ENCODE results near the gene OR5AN1. TPM values are rescaled to one million over a fixed set of nuclear protein-coding genes. Genes with fewer than 3 reads are reported as not detected.

OR5AN1 gene
- total RNA-seq, 2 experiments from 2014 or later: not detected

- no peaks in the 10 kb centered on the region for H4K20me1 ChIP-seq (ENCODE audit: insufficient read depth, low read length)
- DNase-seq (ENCODE audit: low spot score): no peak
- H3K4me2 ChIP-seq (ENCODE audit: low read length): no peak overlapping the region
- TF ChIP-seq EZH2phosphoT487 (IDR thresholded peaks at IDR 0.05; ENCODE audit: borderline replicate concordance, low read depth, low read length): no peak
- TF ChIP-seq CTCF (conservative IDR thresholded peaks at IDR 0.05; ENCODE audit: low read length): no peak
- CTCF ChIA-PET (ENCODE audit: unreplicated experiment): no interaction called here
- no peak overlapping the region for H2AFZ ChIP-seq (ENCODE audit: low read length)
- H3K27ac ChIP-seq (ENCODE audit: low read depth, low read length, poor library complexity, severe bottlenecking): no peak overlapping the region
- H3K9me3 ChIP-seq (ENCODE audit: low read length): no peaks in the 10 kb centered on the region
- no peak overlapping the region for H3K4me3 ChIP-seq (ENCODE audit: low read depth, low read length, poor library complexity, severe bottlenecking)
- POLR2A ChIA-PET: interaction anchor here (0.6 to 1.4 kb wide), 3 partner anchors 32 to 127 kb away, joined by 3 to 4 read pairs (median 3); no protein-coding TSS in a partner anchor
- BruUV-seq (replicated peaks): no TSS peak
- H3K79me2 ChIP-seq (ENCODE audit: insufficient read depth, low read depth, low read length): no peaks in the 10 kb centered on the region
- no peaks in the 10 kb centered on the region for H3K9me2 ChIP-seq (ENCODE audit: insufficient read depth, low read length)
- intact Hi-C loops (cut with micrococcal nuclease; ENCODE audit: unreplicated experiment): no loop called here
- H3K36me3 ChIP-seq (ENCODE audit: insufficient read depth, low read length): no peaks in the 10 kb centered on the region
- no peaks in the 10 kb centered on the region for H3K4me1 ChIP-seq (ENCODE audit: insufficient read depth, low read length, poor library complexity, severe bottlenecking)
These were observed 35.5 kb downstream of the OR5AN1 start for GRCh38 chr11:59394186-59394585.

- Histone ChIP-seq H3K36me3 (ENCODE audit: insufficient read depth, low read length) (no peaks in the 10 kb centered on the region), H3K9me2 (ENCODE audit: insufficient read depth, low read length) (no peaks in the 10 kb centered on the region), H3K4me1 (ENCODE audit: insufficient read depth, low read length, poor library complexity, severe bottlenecking) (no peaks in the 10 kb centered on the region), H3K9me3 (ENCODE audit: low read length) (peaks cover 22% of the 10 kb centered on the region), H3K4me2 (ENCODE audit: low read length) (no peak overlapping the region), H2AFZ (ENCODE audit: low read length) (no peak overlapping the region), H3K27ac (ENCODE audit: low read depth, low read length, poor library complexity, severe bottlenecking) (no peak overlapping the region), H3K79me2 (ENCODE audit: insufficient read depth, low read depth, low read length) (no peaks in the 10 kb centered on the region), H4K20me1 (ENCODE audit: insufficient read depth, low read length) (no peaks in the 10 kb centered on the region), H3K4me3 (ENCODE audit: low read depth, low read length, poor library complexity, severe bottlenecking) (no peak overlapping the region)
- CTCF ChIA-PET (ENCODE audit: unreplicated experiment): interaction anchor here (0.6 to 0.9 kb wide), 2 partner anchors 18 to 673 kb away, joined by 3 read pairs; no protein-coding TSS in a partner anchor
- TF ChIP-seq EZH2phosphoT487 (IDR thresholded peaks at IDR 0.05; ENCODE audit: borderline replicate concordance, low read depth, low read length) (no peak), CTCF (conservative IDR thresholded peaks at IDR 0.05; ENCODE audit: low read length) (no peak)
- POLR2A ChIA-PET: interaction anchor here (0.7 to 0.8 kb wide), 4 partner anchors 12 to 106 kb away, joined by 3 to 4 read pairs (median 3); no protein-coding TSS in a partner anchor
- no peak for DNase-seq (ENCODE audit: low spot score)
- intact Hi-C loops (cut with micrococcal nuclease; ENCODE audit: unreplicated experiment): no loop called here
- no TSS peak for BruUV-seq (replicated peaks)
These were observed 42.0 kb downstream of the OR5AN1 start for GRCh38 chr11:59400461-59401261.

GRCh38 chr11:59401262-59401552, 42.5 kb downstream of the OR5AN1 start:
- Histone ChIP-seq H3K9me2 (ENCODE audit: insufficient read depth, low read length) (no peaks in the 10 kb centered on the region), H3K4me1 (ENCODE audit: insufficient read depth, low read length, poor library complexity, severe bottlenecking) (no peaks in the 10 kb centered on the region), H3K4me3 (ENCODE audit: low read depth, low read length, poor library complexity, severe bottlenecking) (no peak overlapping the region), H3K36me3 (ENCODE audit: insufficient read depth, low read length) (no peaks in the 10 kb centered on the region), H3K4me2 (ENCODE audit: low read length) (no peak overlapping the region), H3K9me3 (ENCODE audit: low read length) (peaks cover 22% of the 10 kb centered on the region), H4K20me1 (ENCODE audit: insufficient read depth, low read length) (no peaks in the 10 kb centered on the region), H2AFZ (ENCODE audit: low read length) (no peak overlapping the region), H3K79me2 (ENCODE audit: insufficient read depth, low read depth, low read length) (no peaks in the 10 kb centered on the region), H3K27ac (ENCODE audit: low read depth, low read length, poor library complexity, severe bottlenecking) (no peak overlapping the region)
- TF ChIP-seq EZH2phosphoT487 (IDR thresholded peaks at IDR 0.05; ENCODE audit: borderline replicate concordance, low read depth, low read length) (no peak), CTCF (conservative IDR thresholded peaks at IDR 0.05; ENCODE audit: low read length) (0 out of 2 replicates have a peak, but pooled peaks have one; percentile 27)
- no TSS peak for BruUV-seq (replicated peaks)
- intact Hi-C loops (cut with micrococcal nuclease; ENCODE audit: unreplicated experiment): no loop called here
- ChIA-PET POLR2A (interaction anchor here (0.7 to 1.7 kb wide), 5 partner anchors 12 to 107 kb away, joined by 3 to 4 read pairs (median 3); no protein-coding TSS in a partner anchor), CTCF (ENCODE audit: unreplicated experiment) (interaction anchor here (0.6 kb wide), 1 partner anchor 674 kb away, joined by 3 read pairs; no protein-coding TSS in a partner anchor)
- no peak for DNase-seq (ENCODE audit: low spot score)
